Neural crest cell (in vitro differentiated cells): ENCODE data around the gene SMIM20. TPM values are rescaled to one million over a fixed set of nuclear protein-coding genes. Genes with fewer than 3 reads are reported as not detected.

Source experiments
- DNase-seq: peaks from one replicate; pipeline ENCODE4 v3.0.0; 2021; ENCODE audit warnings: low read depth, mixed read lengths, low spot score
- H3K27ac Mint-ChIP-seq: one replicate; pipeline ENCODE4 v1.8.0; 2021; ENCODE audit warnings: mild to moderate bottlenecking, mixed read lengths; ENCODE audit not compliant: unreplicated experiment
- H3K27me3 Mint-ChIP-seq: 2 replicates; pipeline ENCODE4 v1.8.0; 2021; ENCODE audit warnings: low read depth, mild to moderate bottlenecking, mixed read lengths
- H3K36me3 Mint-ChIP-seq: 2 replicates; pipeline ENCODE4 v1.8.0; 2021; ENCODE audit warnings: low read depth, mild to moderate bottlenecking, mixed read lengths
- H3K4me1 Mint-ChIP-seq: 2 replicates; pipeline ENCODE4 v1.8.0; 2021; ENCODE audit warnings: mixed read lengths
- H3K4me3 Mint-ChIP-seq: one replicate; pipeline ENCODE4 v1.8.0; 2021; ENCODE audit warnings: mild to moderate bottlenecking, mixed read lengths
- H3K9me3 Mint-ChIP-seq: 2 replicates; pipeline ENCODE4 v1.8.0; 2021; ENCODE audit warnings: mixed read lengths
- CTCF ChIP-seq: fragments of 200-600 bp; sonication (generic); conservative IDR thresholded peaks from 2 replicates; pipeline ENCODE4 v1.5.0; 2021; ENCODE audit warnings: antibody characterized with exemption, mild to moderate bottlenecking
- total RNA-seq: library from RNA; stranded (reverse); gene quantifications from 2 replicates; pipeline ENCODE4 v1.2.1, GENCODE V29; 2021

The SMIM20 gene
- total RNA-seq, 1 donor from 2014 or later = 24.9 TPM

GRCh38 chr4:25879091-25879584 is 34.9 kb upstream of the SMIM20 start:
- Mint-ChIP-seq H3K27me3 (peaks cover 5% of the 10 kb centered on the region), H3K4me1 (peaks cover 5% of the 10 kb centered on the region), H3K27ac (no peak overlapping the region), H3K4me3 (no peak overlapping the region), H3K36me3 (no peaks in the 10 kb centered on the region), H3K9me3 (peaks cover 3% of the 10 kb centered on the region)
- DNase-seq = no peak
- no peak for TF ChIP-seq CTCF

- no peak overlapping the region for H3K27ac Mint-ChIP-seq
- H3K36me3 Mint-ChIP-seq = no peaks in the 10 kb centered on the region
- H3K4me3 Mint-ChIP-seq = no peak overlapping the region
- DNase-seq = no peak
- H3K9me3 Mint-ChIP-seq = peaks cover 3% of the 10 kb centered on the region
- TF ChIP-seq CTCF = no peak
- H3K4me1 Mint-ChIP-seq = peaks cover 9% of the 10 kb centered on the region
- peaks cover 5% of the 10 kb centered on the region for H3K27me3 Mint-ChIP-seq
Observed at GRCh38 chr4:25879587-25879986, 34.4 kb upstream of the SMIM20 start.

GRCh38 chr4:25879991-25880651 is 33.9 kb upstream of the SMIM20 start:
- no peak for TF ChIP-seq CTCF
- peaks cover 5% of the 10 kb centered on the region for H3K27me3 Mint-ChIP-seq
- H3K9me3 Mint-ChIP-seq = peaks cover 3% of the 10 kb centered on the region
- peaks cover 14% of the 10 kb centered on the region for H3K4me1 Mint-ChIP-seq
- H3K27ac Mint-ChIP-seq = no peak overlapping the region
- H3K36me3 Mint-ChIP-seq = no peaks in the 10 kb centered on the region
- no peak overlapping the region for H3K4me3 Mint-ChIP-seq
- DNase-seq = no peak

GRCh38 chr4:25881193-25881592 is 32.8 kb upstream of the SMIM20 start:
- no peaks in the 10 kb centered on the region for H3K36me3 Mint-ChIP-seq
- H3K4me1 Mint-ChIP-seq = peaks cover 14% of the 10 kb centered on the region
- no peak for TF ChIP-seq CTCF
- peaks cover 3% of the 10 kb centered on the region for H3K9me3 Mint-ChIP-seq
- H3K27me3 Mint-ChIP-seq = peaks cover 3% of the 10 kb centered on the region
- H3K4me3 Mint-ChIP-seq = no peak overlapping the region
- H3K27ac Mint-ChIP-seq = no peak overlapping the region
- no peak for DNase-seq

GRCh38 chr4:25882226-25882625 is 31.8 kb upstream of the SMIM20 start:
- H3K36me3 Mint-ChIP-seq = no peaks in the 10 kb centered on the region
- DNase-seq = no peak
- peak overlapping the region; percentile 14 for H3K27ac Mint-ChIP-seq
- TF ChIP-seq CTCF = no peak
- H3K4me3 Mint-ChIP-seq = no peak overlapping the region
- H3K27me3 Mint-ChIP-seq = peaks cover 3% of the 10 kb centered on the region
- H3K9me3 Mint-ChIP-seq = peaks cover 3% of the 10 kb centered on the region
- H3K4me1 Mint-ChIP-seq = peaks cover 14% of the 10 kb centered on the region
